ENCODE results near the gene VGLL4.

- TF ChIP-seq CTCF (conservative IDR thresholded peaks at IDR 0.05; ENCODE audit: low read depth, low read length), result no peak
- TF ChIP-seq POLR2A (IDR thresholded peaks at IDR 0.05; ENCODE audit: low read depth, low read length), result no peak
- TF ChIP-seq SMC3 (IDR thresholded peaks at IDR 0.05; ENCODE audit: low read depth, low read length), result no peak
- TF ChIP-seq MXI1 (IDR thresholded peaks at IDR 0.05; ENCODE audit: borderline replicate concordance, low read depth, low read length), result no peak
- no peak for TF ChIP-seq RAD21 (IDR thresholded peaks at IDR 0.05; ENCODE audit: low read length)
- no peak for TF ChIP-seq FOS (IDR thresholded peaks at IDR 0.05; ENCODE audit: low read depth, low read length)
Measured at GRCh38 chr3:11552289-11553264, 91.1 kb downstream of the VGLL4 start.

All from IMR-90 (cell line).